NCI-H2107 (cell line): ENCODE measurements around the gene EVI5.
A peak's percentile ranks its signal among the peaks of the same experiment; 100 is the strongest.

ENCODE experiments used
- DNase-seq: peaks from one replicate; lab custom pipeline; 2025; lab: John Stamatoyannopoulos, UW

Gene EVI5

DNA sequence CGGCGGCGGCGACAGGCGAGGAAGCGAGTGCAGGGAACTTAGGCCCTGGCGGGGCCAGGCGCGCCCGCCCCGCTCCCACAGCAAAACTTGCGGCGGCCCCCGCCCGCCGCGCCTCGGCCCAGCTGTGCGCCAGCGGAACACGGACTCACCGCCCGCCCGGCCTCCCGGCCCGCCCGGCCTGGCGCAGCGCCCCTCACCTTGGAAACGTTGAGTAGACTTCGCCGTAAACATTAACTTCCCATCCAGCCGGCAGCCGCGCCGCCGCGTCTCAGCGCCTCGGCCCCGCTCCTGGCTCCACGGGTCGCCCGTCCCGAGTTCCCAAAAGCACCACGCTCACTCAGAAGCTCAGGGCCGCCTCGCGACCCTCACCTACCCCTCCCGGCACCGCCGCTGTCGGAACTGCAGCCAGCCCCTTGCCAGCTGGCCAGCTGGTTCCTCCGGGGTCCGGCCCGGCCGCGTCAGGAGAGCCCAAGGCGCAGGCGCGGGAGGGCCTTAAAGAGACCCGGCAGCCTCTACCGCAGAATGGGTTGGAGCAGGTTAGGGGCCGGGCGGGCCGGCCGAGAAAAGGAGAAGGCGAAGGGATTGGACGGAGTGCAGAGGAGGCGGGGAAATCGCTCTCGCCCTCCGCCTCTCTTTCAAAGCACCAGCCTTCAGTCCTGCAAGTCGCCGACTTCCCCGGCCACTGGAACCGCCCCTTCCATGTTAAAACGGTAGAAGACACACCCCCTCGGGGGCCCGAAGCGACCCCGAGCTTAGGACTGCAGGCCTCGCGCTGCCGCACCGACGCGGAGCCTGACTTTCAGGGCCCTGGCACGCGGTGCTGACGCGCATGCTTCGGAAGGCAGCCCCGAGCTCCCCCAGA lies at the start of gene EVI5:
Gene EVI5 (minus strand): TSS at position 470 of the 862 bp plus-strand sequence. CDS start 48,562 bp downstream, outside the sequence.
- peak; percentile 85 for DNase-seq

DNA sequence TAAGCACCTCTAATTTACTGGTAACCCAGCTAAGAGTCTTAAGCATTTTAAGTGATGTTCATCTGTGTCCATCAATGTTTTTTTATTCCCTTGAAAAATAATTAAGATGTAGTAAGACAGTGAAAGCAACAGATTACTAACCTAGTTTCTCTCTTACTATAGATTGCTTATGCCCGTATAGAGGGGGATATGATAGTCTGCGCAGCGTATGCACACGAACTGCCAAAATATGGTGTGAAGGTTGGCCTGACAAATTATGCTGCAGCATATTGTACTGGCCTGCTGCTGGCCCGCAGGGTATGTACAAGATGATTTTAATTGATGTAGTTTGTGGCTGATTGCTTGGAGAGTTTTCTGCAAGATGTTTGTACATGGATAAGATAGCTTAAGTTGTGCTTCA lies 49.7 kb upstream of the EVI5 start:
- no peak for DNase-seq

- DNase-seq: no peak
These were observed 48.9 kb upstream of the EVI5 start for GRCh38 chr1:92833840-92834239.

GRCh38 chr1:92832537-92833114 lies 47.7 kb upstream of the EVI5 start:
- no peak for DNase-seq

GRCh38 chr1:92831762-92832536 lies 47.0 kb upstream of the EVI5 start, which contains the start of gene RPL5:
RPL5 (plus strand) TSS chr1:92832040; CDS start chr1:92832115, 75 bp downstream.
- peak; percentile 99 for DNase-seq

DNA sequence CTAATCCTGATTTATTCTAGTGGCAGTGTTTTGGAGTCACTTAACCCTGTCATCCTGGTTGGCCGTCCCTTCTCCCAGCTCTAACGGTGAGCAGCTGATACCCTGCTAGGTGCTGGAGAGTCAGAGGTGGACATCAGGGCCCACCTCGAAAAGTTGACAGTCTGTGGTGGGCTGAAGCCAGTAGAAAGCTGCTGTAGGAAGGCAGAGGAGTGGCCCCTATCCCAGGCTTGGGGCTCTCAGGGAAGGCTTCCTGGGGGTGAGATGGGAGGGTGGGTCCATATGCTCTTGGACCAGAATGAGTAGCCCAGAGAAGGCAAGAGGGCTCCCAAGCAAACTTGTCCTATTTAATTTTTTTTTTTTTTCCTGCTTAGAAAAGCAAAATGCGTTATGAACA lies 46.5 kb upstream of the EVI5 start:
- DNase-seq: no peak

GRCh38 chr1:92826792-92827191 lies 41.9 kb upstream of the EVI5 start:
- DNase-seq: no peak

- DNase-seq: no peak
These were observed 38.0 kb upstream of the EVI5 start for GRCh38 chr1:92822879-92823278.

DNA sequence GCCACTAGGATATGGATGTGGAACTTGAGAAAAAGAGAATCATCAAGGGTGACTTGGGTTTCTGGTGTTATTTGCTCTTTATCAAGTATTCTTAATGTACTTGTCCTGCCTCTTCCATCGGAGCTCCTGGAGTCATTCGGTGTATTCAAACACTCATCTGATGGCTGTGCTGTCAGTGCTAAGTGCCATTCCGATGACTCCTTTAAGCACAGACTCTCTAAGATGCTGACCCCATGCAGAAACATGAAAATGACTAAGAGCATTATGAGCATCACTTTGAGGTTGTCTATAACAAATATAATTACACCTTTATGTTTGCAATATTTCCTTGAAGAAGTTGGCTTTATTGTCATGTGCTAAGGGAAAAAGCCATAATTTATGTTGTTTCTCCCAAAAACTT lies 35.6 kb upstream of the EVI5 start:
- DNase-seq: no peak

GRCh38 chr1:92820024-92820423 lies 35.1 kb upstream of the EVI5 start:
- no peak for DNase-seq

- DNase-seq: no peak
These were observed 33.3 kb upstream of the EVI5 start for GRCh38 chr1:92817986-92818764.

DNA sequence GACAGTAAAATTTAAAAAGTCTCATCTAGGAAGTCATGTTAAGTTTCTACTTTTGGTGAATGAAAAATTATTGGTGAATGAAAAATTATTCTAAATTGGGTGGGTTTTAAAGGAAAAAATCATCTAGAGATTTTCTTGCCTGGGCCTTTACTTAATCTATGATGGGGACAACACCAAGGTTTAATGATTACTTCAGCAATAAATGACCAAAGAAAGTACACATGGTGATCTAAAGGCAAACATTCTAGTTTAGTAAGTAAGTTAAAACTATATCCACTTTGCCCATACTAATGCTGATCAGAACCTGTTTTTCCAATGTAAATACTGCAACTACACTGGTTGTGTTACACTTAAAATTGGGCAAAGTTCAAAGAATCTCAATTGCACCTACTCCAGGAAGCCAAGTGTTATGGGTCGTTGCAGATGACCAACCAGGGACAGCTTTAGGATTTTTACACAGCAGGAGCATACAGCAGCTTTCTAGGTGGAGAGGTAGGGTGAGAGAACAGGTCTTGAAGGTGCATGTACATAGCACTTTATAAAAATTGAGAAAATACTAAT lies 32.3 kb upstream of the EVI5 start:
- no peak for DNase-seq

- DNase-seq: no peak
These were observed 31.8 kb upstream of the EVI5 start for GRCh38 chr1:92816732-92817131.

- no peak for DNase-seq
These were observed 23.5 kb upstream of the EVI5 start for GRCh38 chr1:92808381-92808780.

GRCh38 chr1:92805216-92805615 lies 20.3 kb upstream of the EVI5 start:
- no peak for DNase-seq

DNA sequence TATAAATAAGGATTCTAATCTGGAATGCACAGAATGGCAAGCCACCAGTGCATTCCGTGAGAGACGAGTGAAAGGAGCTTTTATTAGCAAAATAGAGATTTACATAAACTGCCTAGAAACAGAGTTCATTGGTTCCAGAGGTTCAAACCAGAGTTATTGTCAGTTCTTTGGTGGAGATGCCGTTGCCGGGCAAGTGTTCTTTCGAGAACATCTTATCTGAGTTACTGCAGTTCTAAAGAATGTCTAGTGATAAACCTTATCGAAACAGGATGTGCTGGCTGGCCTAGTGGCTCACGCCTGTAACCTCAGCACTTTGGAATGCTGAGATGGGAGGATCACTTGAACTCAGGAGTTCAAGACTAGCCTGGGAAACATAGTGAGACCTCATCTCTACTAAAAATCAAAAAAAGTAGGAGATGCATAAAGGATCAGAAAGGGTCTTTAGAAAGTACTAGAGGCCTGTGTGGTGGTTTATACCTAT lies 19.9 kb upstream of the EVI5 start:
- no peak for DNase-seq

GRCh38 chr1:92803140-92803887 lies 18.4 kb upstream of the EVI5 start:
- DNase-seq: no peak

DNA sequence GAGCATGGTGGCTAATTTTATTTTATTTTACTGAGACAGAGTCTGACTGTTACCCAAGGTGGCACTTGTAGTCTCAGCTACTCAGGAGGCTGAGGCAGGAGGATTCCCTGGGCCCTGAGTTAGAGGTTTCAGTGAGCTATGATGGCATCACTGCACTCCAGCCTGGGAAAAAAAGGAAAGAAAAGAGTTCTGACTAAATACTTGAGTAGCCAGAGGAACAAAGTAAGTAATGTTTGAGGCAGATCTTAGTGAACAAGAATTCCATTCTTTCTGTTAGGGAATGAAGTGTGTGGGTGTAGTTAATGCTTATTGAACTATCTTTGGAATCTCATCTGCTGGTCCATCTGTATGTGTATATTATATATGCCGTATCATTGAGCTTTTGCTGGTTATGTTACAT lies 13.1 kb upstream of the EVI5 start:
- no peak for DNase-seq

GRCh38 chr1:92797297-92797696 lies 12.4 kb upstream of the EVI5 start:
- DNase-seq: no peak

DNA sequence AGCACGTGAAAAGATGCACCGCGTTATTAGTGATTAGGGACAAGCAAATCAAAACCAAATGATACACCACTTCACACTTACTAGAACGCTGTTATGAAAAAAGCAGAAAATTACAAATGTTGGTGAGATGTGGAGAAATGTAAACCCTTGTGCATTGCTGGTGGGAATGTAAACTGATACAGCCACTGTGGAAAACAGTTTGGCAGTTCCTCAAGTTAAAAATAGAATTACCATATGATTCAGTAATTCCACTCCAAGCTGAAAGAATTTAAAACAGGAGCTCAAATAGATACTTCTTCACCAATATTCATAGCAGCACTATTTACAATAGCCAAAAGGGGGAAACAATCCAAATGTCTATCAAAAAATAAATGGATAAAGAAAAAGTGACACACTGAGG lies 10.3 kb upstream of the EVI5 start:
- no peak for DNase-seq

- no peak for DNase-seq
These were observed 7.5 kb upstream of the EVI5 start for GRCh38 chr1:92792340-92792782.
